IMR-90 (cell line): ENCODE measurements around the gene MAGED1. TPM values are rescaled to one million over a fixed set of nuclear protein-coding genes. Genes with fewer than 3 reads are reported as not detected.

Experiments used
- ATAC-seq: fragments of 200-7000 bp; cut with Tn5 transposase; 2 replicates; pipeline ENCODE4 v1.9.1; 2020; ENCODE audit warnings: low read depth, mild to moderate bottlenecking, moderate library complexity
- BruUV-seq: library from RNA; stranded (reverse); fragments of 400-500 nt; replicated peaks from 2 replicates; lab custom pipeline; 2021; lab: Mats Ljungman, UMichigan
- CTCF ChIA-PET: fragments of 300-600 bp; formaldehyde crosslinking; extraction: SDS; loops from one replicate; lab custom pipeline; 2021; ENCODE audit warnings: antibody characterized with exemption; lab: Yijun Ruan, JAX
- POLR2A ChIA-PET: fragments of 300-600 bp; sonication (Branson Sonifier 250); formaldehyde crosslinking; loops from one replicate; lab custom pipeline; 2022; ENCODE audit warnings: antibody characterized with exemption; ENCODE audit not compliant: unreplicated experiment; lab: Charles Lee
- DNase-seq: peaks from one replicate; pipeline ENCODE4 v3.0.0; 2013
- H2AFZ ChIP-seq: replicated peaks from 2 replicates; pipeline ENCODE3; 2013; ENCODE audit warnings: low read length, mild to moderate bottlenecking; ENCODE audit not compliant: poor library complexity
- H2AK5ac ChIP-seq: 2 replicates; pipeline ENCODE4 v1.6.1; 2013; ENCODE audit warnings: low read depth, low read length, inconsistent platforms
- H2AK9ac ChIP-seq: replicated peaks from 2 replicates; pipeline ENCODE3; 2013; ENCODE audit warnings: mild to moderate bottlenecking, low read depth, low read length, moderate library complexity; ENCODE audit not compliant: poor library complexity
- H2BK120ac ChIP-seq: 2 replicates; pipeline ENCODE4 v1.6.1; 2013; ENCODE audit warnings: low read depth, low read length, inconsistent platforms
- H2BK15ac ChIP-seq: 3 replicates; pipeline ENCODE4 v1.6.1; 2013; ENCODE audit warnings: low read depth, low read length, inconsistent platforms
- H2BK20ac ChIP-seq: 2 replicates; pipeline ENCODE4 v1.6.1; 2013; ENCODE audit warnings: low read depth, mild to moderate bottlenecking, inconsistent platforms, low read length, moderate library complexity
- H2BK5ac ChIP-seq: 2 replicates; pipeline ENCODE4 v1.6.1; 2013; ENCODE audit warnings: mild to moderate bottlenecking, low read depth, low read length, inconsistent platforms; ENCODE audit not compliant: poor library complexity, severe bottlenecking
- H3K14ac ChIP-seq: replicated peaks from 2 replicates; pipeline ENCODE4 v1.6.1; 2013; ENCODE audit warnings: low read depth, low read length, inconsistent platforms
- H3K18ac ChIP-seq: 2 replicates; pipeline ENCODE4 v1.6.1; 2013; ENCODE audit warnings: low read depth, low read length, control low read depth
- H3K23ac ChIP-seq: 2 replicates; pipeline ENCODE4 v1.6.1; 2013; ENCODE audit warnings: low read depth, low read length, inconsistent platforms
- H3K27ac ChIP-seq: 2 replicates; pipeline ENCODE4 v1.5.1; 2013; ENCODE audit warnings: mild to moderate bottlenecking, control low read depth, low read length; ENCODE audit not compliant: insufficient read depth
- H3K27me3 ChIP-seq: 2 replicates; pipeline ENCODE4 v1.6.1; 2013; ENCODE audit warnings: low read length; ENCODE audit not compliant: control insufficient read depth, insufficient read depth
- H3K36me3 ChIP-seq: 2 replicates; pipeline ENCODE4 v1.6.1; 2013; ENCODE audit warnings: low read length, mixed read lengths; ENCODE audit not compliant: control insufficient read depth, insufficient read depth
- H3K4ac ChIP-seq: 2 replicates; pipeline ENCODE4 v1.6.1; 2013; ENCODE audit warnings: low read depth, low read length, inconsistent platforms
- H3K4me1 ChIP-seq: 2 replicates; pipeline ENCODE4 v1.6.1; 2013; ENCODE audit warnings: low read length, mixed read lengths; ENCODE audit not compliant: control insufficient read depth, insufficient read depth
- H3K4me2 ChIP-seq: 2 replicates; pipeline ENCODE4 v1.6.1; 2013; ENCODE audit warnings: low read depth, mild to moderate bottlenecking, control low read depth, low read length, moderate library complexity
- H3K4me3 ChIP-seq: 2 replicates; pipeline ENCODE4 v1.5.1; 2013; ENCODE audit warnings: low read depth, mild to moderate bottlenecking, control low read depth, low read length, moderate library complexity; ENCODE audit not compliant: insufficient read depth
- H3K56ac ChIP-seq: 2 replicates; pipeline ENCODE4 v1.6.1; 2013; ENCODE audit warnings: low read length, inconsistent platforms; ENCODE audit not compliant: insufficient read depth; ENCODE audit errors: extremely low read depth
- H3K79me1 ChIP-seq, 2 experiments: 2 replicates each; pipeline ENCODE4 v1.6.1; 2013; ENCODE audit warnings: low read length in 2 of 2, inconsistent platforms in 1 of 2, low read depth in 1 of 2
- H3K9ac ChIP-seq: 2 replicates; pipeline ENCODE4 v1.6.1; 2013; ENCODE audit warnings: low read depth, low read length, control low read depth
- H3K9me1 ChIP-seq: 2 replicates; pipeline ENCODE4 v1.6.1; 2013; ENCODE audit warnings: low read length, inconsistent platforms; ENCODE audit not compliant: insufficient read depth
- H3K9me3 ChIP-seq: 2 replicates; pipeline ENCODE4 v1.6.1; 2013; ENCODE audit warnings: low read length; ENCODE audit not compliant: control insufficient read depth, insufficient read depth
- H4K20me1 ChIP-seq: 2 replicates; pipeline ENCODE4 v1.6.1; 2013; ENCODE audit warnings: low read length, inconsistent platforms; ENCODE audit not compliant: insufficient read depth
- H4K5ac ChIP-seq: 2 replicates; pipeline ENCODE4 v1.6.1; 2013; ENCODE audit warnings: mild to moderate bottlenecking, low read depth, low read length, control low read depth
- H4K8ac ChIP-seq, 2 experiments: 2 replicates each; pipeline ENCODE4 v1.6.1; 2013; ENCODE audit warnings: low read depth in 2 of 2, low read length in 2 of 2, control low read depth in 1 of 2, inconsistent platforms in 1 of 2
- H4K91ac ChIP-seq: 2 replicates; pipeline ENCODE4 v1.6.1; 2013; ENCODE audit warnings: low read depth, low read length, inconsistent platforms; ENCODE audit not compliant: insufficient read depth
- BHLHE40 ChIP-seq: fragments of 150-350 bp; IDR thresholded peaks from 2 replicates; pipeline ENCODE4 v1.6.1; 2016; ENCODE audit warnings: mild to moderate bottlenecking, low read depth, low read length
- CEBPB ChIP-seq: IDR thresholded peaks from 2 replicates; pipeline ENCODE4 v1.6.1; 2012; ENCODE audit warnings: low read depth, low read length, improper control_type of control experiment
- CHD1 ChIP-seq: IDR thresholded peaks from 2 replicates; pipeline ENCODE4 v1.6.1; 2012; ENCODE audit warnings: low read depth, low read length, improper control_type of control experiment
- FOS ChIP-seq: fragments of 150-350 bp; IDR thresholded peaks from 2 replicates; pipeline ENCODE4 v1.6.1; 2016; ENCODE audit warnings: low read depth, low read length
- MAFK ChIP-seq: IDR thresholded peaks from 2 replicates; pipeline ENCODE4 v1.6.1; 2012; ENCODE audit warnings: low read depth, low read length, improper control_type of control experiment
- MAZ ChIP-seq: IDR thresholded peaks from 2 replicates; pipeline ENCODE4 v1.6.1; 2012; ENCODE audit warnings: low read depth, mild to moderate bottlenecking, low read length, improper control_type of control experiment, moderate library complexity, borderline replicate concordance
- MXI1 ChIP-seq: IDR thresholded peaks from 2 replicates; pipeline ENCODE4 v1.6.1; 2012; ENCODE audit warnings: low read depth, mild to moderate bottlenecking, low read length, moderate library complexity, borderline replicate concordance
- NFE2L2 ChIP-seq: fragments of 150-350 bp; IDR thresholded peaks from 2 replicates; pipeline ENCODE4 v1.6.1; 2016; ENCODE audit warnings: low read depth, mild to moderate bottlenecking, low read length
- POLR2A ChIP-seq: IDR thresholded peaks from 2 replicates; pipeline ENCODE4 v1.6.1; 2012; ENCODE audit warnings: mild to moderate bottlenecking, low read depth, low read length
- RAD21 ChIP-seq: IDR thresholded peaks from 2 replicates; pipeline ENCODE4 v1.6.1; 2012; ENCODE audit warnings: low read length, improper control_type of control experiment
- RCOR1 ChIP-seq: IDR thresholded peaks from 2 replicates; pipeline ENCODE4 v1.6.1; 2012; ENCODE audit warnings: mild to moderate bottlenecking, low read length, improper control_type of control experiment; ENCODE audit not compliant: insufficient replicate concordance
- RFX5 ChIP-seq: IDR thresholded peaks from 2 replicates; pipeline ENCODE4 v1.8.0; 2012; ENCODE audit warnings: low read depth, mild to moderate bottlenecking, low read length, moderate library complexity
- SMC3 ChIP-seq: fragments of 150-350 bp; IDR thresholded peaks from 2 replicates; pipeline ENCODE4 v1.6.1; 2016; ENCODE audit warnings: low read depth, mild to moderate bottlenecking, antibody characterized with exemption, low read length, moderate library complexity
- WGBS, 2 experiments: methylation state at CpG; one replicate each; pipeline versions ENCODE4 v1.1.5 to v1.1.7; 2013; ENCODE audit warnings: missing lambda C conversion rate in 2 of 2; ENCODE audit not compliant: insufficient read length in 1 of 2; ENCODE audit errors: extremely low coverage in 2 of 2; 5-methylcytosine and 5-hydroxymethylcytosine counted together
- dilution Hi-C: fragments of 300-500 bp; cut with HindIII; formaldehyde crosslinking; loops from one replicate; pipeline ENCODE4 v1.14.3; 2018; ENCODE audit warnings: low sequenced_read_pairs; ENCODE audit not compliant: unreplicated experiment
- in situ Hi-C: fragments of 300-500 bp; cut with MboI; formaldehyde crosslinking; loops from 3 replicates; pipeline ENCODE4 v1.14.3; 2019; ENCODE audit warnings: low sequenced_read_pairs, inconsistent platforms, mixed read lengths
- intact Hi-C: fragments of 100-400 bp; cut with micrococcal nuclease; formaldehyde crosslinking; loops from 2 replicates; pipeline ENCODE4 v1.10.0; 2022
- polyA plus RNA-seq, 3 experiments: library from polyadenylated mRNA; depleted of rRNA; stranded (reverse); fragments of >200 nt; gene quantifications; 2 replicates each; pipeline ENCODE4 v1.2.3, GENCODE V29; 2012; ENCODE audit warnings: low replicate concordance in 1 of 3
- total RNA-seq: library from RNA; depleted of rRNA; stranded (reverse); fragments of >200 nt; gene quantifications from 2 replicates; pipeline ENCODE4 v1.2.3, GENCODE V29; 2012
- TF ChIP-seq, protein P1 (sequence below): fragments of 150-350 bp; IDR thresholded peaks from 2 replicates; pipeline ENCODE4 v1.6.1; 2017; ENCODE audit warnings: mild to moderate bottlenecking, antibody characterized with exemption, low read length, low read depth
- TF ChIP-seq, protein P2 (sequence below): conservative IDR thresholded peaks from 2 replicates; pipeline ENCODE4 v1.5.1; 2012; ENCODE audit warnings: mild to moderate bottlenecking, low read depth, low read length, improper control_type of control experiment
- TF ChIP-seq, protein P3 (sequence below): fragments of 150-350 bp; IDR thresholded peaks from 2 replicates; pipeline ENCODE4 v1.6.1; 2016; ENCODE audit warnings: low read depth, mild to moderate bottlenecking, low read length, moderate library complexity, borderline replicate concordance

MAGED1 gene
- total and polyA plus RNA-seq, 2 of the 4 experiments (the other 2 are of a cell fraction), result 484 to 552 TPM

DNA sequence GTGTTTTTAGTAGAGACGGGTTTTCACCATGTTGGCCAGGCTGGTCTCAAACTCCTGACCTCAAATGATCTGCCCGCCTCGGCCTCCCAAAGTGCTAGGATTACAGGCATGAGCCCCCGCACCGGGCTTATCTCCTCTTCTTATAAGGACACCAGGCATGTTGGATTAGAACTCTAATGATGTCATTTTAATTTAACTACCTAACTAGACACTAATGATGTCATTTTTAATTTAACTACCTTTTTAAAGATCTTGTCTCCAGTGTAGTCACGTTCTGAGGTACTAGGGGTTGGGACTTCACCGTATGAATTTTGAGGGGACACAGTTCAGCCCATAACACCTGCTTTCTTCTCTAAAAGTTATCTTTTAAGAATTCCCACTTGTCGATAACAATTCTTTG lies 37.7 kb upstream of the MAGED1 start:
- POLR2A ChIA-PET, result no interaction called here

More for the DNA sequence above, 37.7 kb upstream of the MAGED1 start:
- no peak overlapping the region for H3K4ac ChIP-seq
- no TSS peak for BruUV-seq
- no peaks in the 10 kb centered on the region for H4K20me1 ChIP-seq
- peaks cover 6% of the 10 kb centered on the region; the same call in 1 of the 2 replicates for H3K9me3 ChIP-seq
- H3K79me1 ChIP-seq, result no peaks in the 10 kb centered on the region; a peak in 1 of 4 replicates
- dilution Hi-C loops (no loop called here), intact Hi-C loops (no loop called here), in situ Hi-C loops (no loop called here)
- no peak overlapping the region for H3K4me2 ChIP-seq
- H3K4me1 ChIP-seq, result no peaks in the 10 kb centered on the region
- no peak overlapping the region for H2BK120ac ChIP-seq
- H2BK20ac ChIP-seq, result no peak overlapping the region
- CTCF ChIA-PET, result no interaction called here
- ATAC-seq, result no peak
- DNase-seq, result no peak
- no peak overlapping the region for H2AFZ ChIP-seq
- no peak overlapping the region for H4K5ac ChIP-seq
- no peak overlapping the region for H3K27ac ChIP-seq
- H3K9me1 ChIP-seq, result no peaks in the 10 kb centered on the region
- no peak overlapping the region for H2BK5ac ChIP-seq
- no peak overlapping the region for H3K18ac ChIP-seq
- no peak overlapping the region for H4K91ac ChIP-seq
- no peak overlapping the region for H3K14ac ChIP-seq
- H3K9ac ChIP-seq, result no peak overlapping the region
- no peak overlapping the region for H2BK15ac ChIP-seq
- no peak overlapping the region for H3K23ac ChIP-seq
- H3K27me3 ChIP-seq, result no peaks in the 10 kb centered on the region; the same call in 1 of the 2 replicates
- TF ChIP-seq CEBPB (no peak), RCOR1 (no peak), FOS (no peak), MXI1 (no peak), SMC3 (no peak), RAD21 (no peak), RFX5 (no peak), NFE2L2 (no peak), BHLHE40 (no peak), POLR2A (no peak), CHD1 (no peak), MAZ (no peak), MAFK (no peak)
- TF ChIP-seq, protein P1, sequence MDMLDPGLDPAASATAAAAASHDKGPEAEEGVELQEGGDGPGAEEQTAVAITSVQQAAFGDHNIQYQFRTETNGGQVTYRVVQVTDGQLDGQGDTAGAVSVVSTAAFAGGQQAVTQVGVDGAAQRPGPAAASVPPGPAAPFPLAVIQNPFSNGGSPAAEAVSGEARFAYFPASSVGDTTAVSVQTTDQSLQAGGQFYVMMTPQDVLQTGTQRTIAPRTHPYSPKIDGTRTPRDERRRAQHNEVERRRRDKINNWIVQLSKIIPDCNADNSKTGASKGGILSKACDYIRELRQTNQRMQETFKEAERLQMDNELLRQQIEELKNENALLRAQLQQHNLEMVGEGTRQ, result no peak
- TF ChIP-seq, protein P2, sequence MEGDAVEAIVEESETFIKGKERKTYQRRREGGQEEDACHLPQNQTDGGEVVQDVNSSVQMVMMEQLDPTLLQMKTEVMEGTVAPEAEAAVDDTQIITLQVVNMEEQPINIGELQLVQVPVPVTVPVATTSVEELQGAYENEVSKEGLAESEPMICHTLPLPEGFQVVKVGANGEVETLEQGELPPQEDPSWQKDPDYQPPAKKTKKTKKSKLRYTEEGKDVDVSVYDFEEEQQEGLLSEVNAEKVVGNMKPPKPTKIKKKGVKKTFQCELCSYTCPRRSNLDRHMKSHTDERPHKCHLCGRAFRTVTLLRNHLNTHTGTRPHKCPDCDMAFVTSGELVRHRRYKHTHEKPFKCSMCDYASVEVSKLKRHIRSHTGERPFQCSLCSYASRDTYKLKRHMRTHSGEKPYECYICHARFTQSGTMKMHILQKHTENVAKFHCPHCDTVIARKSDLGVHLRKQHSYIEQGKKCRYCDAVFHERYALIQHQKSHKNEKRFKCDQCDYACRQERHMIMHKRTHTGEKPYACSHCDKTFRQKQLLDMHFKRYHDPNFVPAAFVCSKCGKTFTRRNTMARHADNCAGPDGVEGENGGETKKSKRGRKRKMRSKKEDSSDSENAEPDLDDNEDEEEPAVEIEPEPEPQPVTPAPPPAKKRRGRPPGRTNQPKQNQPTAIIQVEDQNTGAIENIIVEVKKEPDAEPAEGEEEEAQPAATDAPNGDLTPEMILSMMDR, result no peak
- TF ChIP-seq, protein P3, sequence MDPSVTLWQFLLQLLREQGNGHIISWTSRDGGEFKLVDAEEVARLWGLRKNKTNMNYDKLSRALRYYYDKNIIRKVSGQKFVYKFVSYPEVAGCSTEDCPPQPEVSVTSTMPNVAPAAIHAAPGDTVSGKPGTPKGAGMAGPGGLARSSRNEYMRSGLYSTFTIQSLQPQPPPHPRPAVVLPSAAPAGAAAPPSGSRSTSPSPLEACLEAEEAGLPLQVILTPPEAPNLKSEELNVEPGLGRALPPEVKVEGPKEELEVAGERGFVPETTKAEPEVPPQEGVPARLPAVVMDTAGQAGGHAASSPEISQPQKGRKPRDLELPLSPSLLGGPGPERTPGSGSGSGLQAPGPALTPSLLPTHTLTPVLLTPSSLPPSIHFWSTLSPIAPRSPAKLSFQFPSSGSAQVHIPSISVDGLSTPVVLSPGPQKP, result no peak
- H4K8ac ChIP-seq, result no peak overlapping the region
- H3K4me3 ChIP-seq, result no peak overlapping the region
- no peak overlapping the region for H2AK5ac ChIP-seq
- H2AK9ac ChIP-seq, result no peak overlapping the region
- no peaks in the 10 kb centered on the region for H3K36me3 ChIP-seq
- no peak overlapping the region for H3K56ac ChIP-seq
- no CpG with 5 or more reads among the region's 8 CpGs for WGBS, 2 experiments
